HG03039 (cell line): ENCODE results near the gene KRT32.

Experiments used
- ATAC-seq: cut with Tn5 transposase; IDR thresholded peaks from one replicate; pipeline ENCODE4 v1.9.1; 2021; ENCODE audit warnings: mild to moderate bottlenecking, moderate library complexity; ENCODE audit not compliant: unreplicated experiment

The KRT32 gene

DNA sequence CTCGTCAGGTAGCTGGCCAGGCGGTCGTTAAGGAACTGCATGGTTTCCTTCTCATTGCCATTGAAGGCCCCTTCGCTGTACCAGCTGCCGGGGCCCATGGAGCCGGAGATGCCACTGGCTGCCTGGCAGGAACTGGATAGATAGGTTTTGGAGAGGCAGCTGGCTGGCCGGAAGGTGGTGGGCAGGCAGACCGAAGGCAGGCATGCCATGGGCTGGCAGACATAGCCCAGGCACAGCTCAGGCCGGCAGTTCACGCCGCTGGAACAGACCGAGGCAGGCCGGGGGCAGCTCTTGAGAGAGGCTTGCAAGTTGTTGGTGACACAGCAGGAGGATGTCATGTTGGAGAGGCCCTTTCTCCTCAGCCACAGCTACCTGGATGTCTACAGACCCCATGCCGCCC is at the start of gene KRT32:
Gene KRT32 (minus strand): TSS at position 399 of the 400 bp plus-strand sequence. CDS start 61 bp downstream, at position 338.
- ATAC-seq, result no peak

DNA sequence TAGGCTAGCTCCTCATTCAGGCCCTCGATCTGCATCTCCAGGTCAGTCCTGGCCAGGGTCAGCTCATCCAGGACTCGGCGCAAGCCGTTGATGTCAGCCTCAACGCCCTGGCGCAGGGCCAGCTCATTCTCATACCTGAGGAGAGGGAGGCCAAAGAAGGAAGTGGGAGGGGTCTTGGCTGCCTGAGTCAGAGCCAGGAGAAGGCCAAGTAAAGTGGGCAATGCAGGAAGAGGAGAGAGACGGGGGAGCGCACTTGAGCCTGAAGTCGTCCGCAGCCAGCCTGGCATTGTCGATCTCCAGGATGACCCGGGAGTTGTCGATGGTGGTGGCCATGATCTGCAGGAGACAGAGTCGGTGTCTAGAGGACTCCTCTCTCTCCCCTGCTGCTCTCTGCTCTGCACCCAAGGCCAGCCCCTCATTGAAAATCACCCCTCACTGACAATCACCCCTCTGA is 49.7 kb upstream of the KRT32 start:
- no peak for ATAC-seq

DNA sequence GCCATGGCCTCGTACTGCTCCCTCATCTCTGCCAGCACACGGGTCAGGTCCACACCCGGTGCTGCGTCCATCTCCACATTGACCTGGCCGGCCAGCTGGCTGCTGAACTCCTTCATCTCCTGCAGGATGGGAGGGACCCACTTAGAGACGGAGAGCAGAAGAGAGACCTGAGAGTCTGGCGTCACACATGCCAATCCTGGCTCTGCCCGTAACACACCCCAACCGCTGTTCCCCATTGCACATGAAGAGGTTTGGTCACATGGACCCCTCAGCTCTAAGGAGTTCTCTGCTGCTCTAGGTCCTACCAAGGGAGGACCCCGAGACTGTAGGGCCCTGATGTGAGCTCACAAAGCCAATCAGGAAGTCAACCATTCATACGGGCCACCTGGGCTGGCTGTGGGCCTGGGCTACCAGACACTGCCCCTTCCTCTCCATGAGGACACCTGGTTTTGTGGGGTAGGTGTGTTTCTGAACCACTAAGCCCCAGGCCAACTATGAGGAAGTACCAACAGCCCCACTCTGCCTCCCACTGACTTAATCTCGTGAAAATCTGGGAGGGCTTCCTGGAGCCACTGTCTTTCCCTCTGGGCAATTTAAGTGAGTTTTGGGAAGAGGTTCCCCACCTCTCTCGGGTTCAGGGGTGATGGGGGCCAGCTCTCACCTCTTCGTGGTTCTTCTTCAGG is 49.1 kb upstream of the KRT32 start:
- no peak for ATAC-seq

DNA sequence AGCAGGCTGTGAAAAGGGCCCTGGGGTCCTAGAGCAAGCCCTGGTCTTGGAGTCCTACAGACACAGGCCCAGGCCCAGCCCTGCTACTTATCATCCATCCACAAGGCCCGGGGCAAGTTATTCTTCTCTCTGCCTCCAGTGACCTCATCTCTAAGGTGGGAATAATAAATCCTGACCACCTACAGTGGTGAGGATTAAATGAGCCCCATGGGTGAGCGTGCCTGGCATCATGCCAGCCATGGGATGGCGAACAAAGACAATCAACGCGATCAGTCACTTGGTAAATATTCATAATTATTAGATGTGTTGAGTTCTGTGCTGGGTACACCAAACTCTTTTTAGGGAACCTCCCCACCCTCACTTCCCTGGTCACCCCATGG is 46.0 kb upstream of the KRT32 start:
- no peak for ATAC-seq

DNA sequence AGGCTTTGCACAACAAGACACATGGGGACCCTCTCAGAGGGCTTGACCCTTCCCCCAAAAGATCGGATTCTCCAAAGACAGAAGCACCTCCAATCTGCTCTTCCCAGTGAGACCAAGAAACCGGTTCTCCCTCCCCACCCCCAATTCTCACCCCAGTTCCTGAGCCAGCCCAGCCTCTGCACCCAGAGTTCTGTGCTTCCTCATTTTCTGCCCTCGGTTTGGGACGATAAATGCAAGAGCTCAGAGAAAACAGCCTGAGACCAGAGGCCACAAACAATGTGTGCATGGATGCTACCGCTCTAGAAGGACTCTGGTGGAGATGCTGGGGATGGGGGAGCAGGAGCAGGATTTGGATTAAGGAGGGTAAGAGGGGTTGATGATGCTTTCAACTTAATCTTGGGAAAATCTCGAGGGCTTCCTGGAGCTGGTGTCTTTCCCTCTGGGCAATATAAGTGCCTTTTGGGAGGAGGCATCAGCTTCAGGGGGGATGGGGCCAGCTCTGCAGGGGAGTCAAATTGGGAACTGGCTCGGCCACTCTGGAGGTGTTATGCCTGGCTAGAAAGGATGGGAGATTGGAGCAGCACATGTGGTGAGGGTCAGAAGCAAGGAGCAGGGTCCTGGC is 45.5 kb upstream of the KRT32 start:
- no peak for ATAC-seq

DNA sequence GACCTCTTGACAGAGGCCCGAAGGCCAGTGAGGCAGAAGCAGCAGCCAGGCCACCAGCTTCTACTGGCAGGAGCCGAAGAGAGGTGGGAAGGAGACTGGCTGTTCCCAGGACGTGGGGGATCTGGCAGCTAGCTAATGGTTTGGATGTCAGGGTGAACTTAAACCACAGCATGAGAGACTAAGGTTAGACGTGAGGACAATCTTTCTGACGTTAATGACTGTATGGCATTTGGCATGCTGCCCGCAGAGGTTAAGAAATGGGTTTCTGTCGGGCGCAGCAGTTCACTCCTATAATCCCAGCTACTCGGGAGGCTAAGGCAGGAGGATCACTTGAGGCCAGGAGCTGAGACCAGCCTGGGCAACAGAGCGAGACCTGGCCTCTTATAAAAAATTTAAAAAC is 44.5 kb upstream of the KRT32 start:
- no peak for ATAC-seq

DNA sequence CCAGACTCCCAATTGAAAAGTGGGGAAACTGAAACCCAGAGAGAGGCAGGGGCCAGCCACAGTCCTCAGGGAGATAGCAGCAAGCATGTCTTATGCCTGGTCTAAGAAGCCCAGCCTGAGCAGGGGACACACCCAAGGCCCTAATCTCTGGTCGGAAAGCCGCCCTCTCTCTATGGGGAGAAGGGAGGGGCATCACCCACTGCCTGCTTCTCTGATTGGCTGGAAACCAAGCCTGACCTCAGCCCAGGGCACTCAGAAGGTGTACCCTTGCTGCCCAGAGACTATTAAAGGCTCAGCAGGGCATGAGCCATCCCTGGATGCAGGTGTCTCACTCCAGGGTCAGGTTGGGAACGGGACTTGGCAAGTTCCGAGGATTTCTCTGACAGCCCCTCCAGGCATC is 43.9 kb upstream of the KRT32 start:
- no peak for ATAC-seq

DNA sequence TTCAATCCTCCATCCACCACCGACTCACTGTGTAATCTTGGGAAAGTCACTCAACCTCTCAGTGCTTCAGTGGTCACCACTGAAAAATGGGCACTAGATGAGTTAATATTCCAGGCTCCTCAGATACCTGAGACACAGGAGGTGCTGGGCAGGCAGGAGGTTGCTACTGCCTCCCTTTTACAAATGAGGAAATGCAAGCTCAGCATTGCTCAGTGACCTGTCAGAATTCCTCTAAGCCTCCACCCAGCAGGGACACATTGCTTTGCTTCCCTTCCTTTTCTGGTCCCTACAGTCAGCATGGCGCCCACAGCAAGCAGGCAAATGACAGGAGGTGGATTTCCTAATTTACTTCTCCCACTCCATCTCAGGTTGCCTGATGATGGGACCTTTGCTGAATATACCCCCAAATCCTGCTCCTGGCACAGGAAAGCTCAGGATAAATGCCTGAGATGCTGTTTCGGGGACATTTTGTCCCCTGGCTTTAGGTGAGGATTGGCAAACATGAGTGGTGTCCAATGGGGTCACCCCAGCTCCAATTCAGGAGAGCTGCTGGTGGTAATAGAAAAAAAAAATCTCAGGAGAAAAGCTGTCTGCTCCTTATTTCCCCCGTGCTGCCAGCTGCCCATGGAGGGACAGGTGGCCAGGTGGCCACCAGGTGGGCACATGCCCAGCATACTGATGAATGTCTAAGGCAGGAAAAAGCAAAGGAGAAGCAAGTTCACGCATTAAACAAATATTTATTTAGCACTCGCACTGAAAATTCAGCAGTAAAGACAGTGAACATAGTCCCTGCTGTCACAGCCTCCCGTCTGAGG is 43.3 kb upstream of the KRT32 start:
- ATAC-seq, result no peak

DNA sequence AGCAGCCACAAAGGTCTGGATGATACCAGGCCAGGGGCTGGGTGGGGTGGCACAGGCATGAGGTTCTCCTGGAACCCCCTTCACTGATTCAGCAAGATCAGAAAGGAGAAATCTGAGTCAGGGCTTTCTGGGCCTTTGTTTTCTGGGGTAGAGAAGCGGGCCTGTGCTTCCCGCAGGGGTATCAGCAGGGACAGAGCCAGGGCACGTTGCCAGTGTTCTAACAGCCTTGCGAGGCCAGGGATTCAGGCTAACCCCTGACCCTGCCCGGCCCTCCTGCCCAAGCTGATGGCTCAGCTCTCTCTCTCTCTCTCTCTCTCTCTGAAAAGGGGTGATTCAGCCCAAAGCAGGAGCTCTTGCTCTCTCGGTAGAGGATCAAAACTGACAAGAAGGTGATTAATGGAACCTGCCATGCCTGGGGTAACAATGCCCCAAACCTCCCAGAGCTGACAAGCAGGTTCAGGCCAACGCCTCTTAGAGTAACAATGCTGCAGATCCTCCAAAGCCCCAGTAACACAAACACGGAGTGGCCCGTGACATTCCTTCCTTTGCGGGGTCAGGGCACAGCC is 40.2 kb upstream of the KRT32 start:
- no peak for ATAC-seq

DNA sequence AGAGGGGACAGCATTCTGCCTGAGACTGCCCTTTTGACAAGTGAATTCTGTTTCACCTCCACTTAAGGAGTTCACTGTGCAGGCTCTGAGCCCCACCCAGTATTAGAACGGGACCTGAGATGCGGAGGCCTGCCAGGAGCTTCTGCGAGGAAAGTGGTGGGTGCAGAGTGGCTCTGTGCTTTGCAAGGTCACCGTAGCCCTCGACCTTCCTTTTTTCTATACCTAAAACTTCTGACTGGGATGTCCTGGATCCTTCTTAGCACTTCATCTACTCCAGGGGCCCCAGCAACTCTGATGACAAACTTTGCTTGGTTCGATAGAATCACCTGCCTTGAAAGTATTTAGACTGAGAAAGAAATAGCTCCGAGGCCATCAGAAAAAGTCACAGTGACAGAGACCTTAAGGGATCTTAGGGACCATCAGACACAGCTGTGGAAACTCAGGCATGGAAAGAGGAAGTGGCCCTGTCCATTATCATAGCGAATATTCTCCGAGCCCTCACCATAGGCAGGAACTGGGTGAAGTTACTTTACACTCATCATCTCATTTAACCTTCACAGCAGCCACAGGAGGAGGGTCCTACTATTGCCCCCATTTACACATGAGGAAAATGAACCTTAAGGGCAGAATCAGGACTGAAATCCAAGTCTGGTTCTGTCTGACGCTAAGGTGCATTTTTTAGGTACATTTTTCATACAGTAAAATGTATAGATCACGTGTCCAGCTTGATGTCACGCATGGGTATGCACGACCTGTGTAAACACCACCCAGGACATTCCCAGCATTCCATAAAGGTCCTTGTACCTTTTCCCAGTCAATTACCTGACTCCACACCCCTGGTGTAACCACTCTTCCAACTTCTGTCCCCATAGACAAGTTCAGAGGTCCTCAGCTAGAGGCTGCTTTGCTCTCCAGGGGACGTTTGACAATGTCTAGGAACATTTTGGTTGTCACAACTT is 38.9 kb upstream of the KRT32 start:
- no peak for ATAC-seq

DNA sequence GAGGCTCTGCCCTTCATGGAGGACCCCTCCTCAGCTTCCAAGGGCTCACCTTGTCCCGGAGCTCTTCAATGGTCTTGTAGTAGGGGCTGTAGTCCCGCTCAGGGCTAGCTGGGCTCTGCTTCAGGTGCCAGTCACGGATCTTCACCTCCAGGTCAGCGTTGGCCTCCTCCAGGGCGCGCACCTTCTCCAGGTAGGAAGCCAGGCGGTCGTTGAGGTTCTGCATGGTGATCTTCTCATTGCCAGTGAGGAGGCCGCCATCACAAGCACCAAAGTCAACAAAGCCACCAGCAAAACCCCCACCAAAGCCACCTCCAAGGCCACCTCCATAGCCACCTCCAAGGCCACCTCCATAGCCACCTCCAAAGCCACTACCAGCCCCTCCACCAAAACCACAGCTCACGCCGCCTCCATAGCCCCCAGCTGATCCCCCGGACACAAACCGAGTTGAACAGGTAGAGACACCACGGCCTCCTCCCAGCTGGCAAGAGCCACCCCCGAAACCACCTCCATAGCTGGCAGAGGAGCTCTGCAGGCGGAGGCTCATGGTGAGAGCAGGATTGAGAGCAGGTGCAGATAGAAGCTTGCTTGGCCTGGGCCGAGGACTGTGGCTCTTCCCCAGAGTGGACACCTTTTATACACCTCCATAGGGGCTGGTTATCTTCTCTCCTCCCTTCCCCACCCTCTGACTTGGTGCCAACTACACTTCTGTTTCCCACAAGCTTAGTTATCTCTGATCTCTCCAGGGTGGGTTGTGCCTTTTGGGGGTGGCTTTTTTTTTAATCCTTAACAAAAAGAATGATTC is 38.0 kb upstream of the KRT32 start, which contains the start of gene KRT13:
Gene KRT13 (minus strand): TSS at position 606 of the 802 bp plus-strand sequence. CDS start 62 bp downstream, at position 544.
- ATAC-seq, result no peak

DNA sequence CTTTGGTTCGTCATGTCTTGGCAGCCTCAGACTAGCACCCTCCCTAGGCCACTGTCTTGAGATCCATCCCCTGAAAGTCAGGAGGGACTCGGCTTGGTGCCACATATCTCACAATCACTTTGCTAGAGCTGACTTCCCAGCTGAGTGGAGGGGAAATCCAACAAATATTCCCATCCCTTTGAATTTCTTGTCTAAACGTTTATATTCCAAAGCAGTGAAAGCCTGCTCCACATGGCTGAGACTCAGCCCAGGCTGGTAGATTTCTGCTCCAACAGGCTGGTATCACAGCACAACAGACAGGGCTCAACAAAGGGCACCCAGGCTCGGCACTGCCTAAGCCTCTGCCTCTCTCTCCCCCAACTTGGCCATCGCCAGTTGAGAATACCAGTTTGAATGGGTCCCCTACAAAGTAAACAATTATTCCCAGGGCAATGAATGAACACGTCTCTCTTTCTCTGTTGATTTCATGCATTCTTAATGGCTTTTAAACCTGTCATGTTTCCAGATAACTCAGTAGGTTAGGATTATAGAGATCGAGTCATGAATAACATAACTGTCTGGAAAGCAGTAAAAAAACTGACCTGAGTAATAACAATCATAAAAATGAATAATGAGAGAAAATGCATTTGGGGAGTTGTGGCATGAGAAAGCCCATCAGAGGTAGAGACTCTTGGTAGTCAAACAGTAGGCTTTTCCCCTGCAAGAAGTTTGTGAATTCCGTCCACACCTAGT is 37.2 kb upstream of the KRT32 start:
- ATAC-seq, result no peak

DNA sequence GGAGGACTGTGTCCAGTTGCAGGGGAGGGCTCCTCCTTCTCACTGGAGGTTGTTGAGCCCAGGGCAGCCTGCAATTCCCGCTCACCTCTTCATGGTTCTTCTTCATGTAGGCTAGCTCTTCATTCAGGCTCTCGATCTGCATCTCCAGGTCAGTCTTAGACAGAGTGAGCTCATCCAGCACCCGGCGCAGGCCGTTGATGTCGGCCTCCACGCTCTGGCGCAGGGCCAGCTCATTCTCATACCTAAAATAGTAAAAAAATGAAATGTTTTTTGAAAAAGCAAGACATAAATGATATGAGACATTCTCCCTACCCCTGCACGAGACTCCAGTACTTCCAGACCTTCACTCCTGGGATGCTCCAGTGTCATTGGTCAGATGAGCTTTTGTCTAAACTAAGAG is 36.0 kb upstream of the KRT32 start:
- ATAC-seq, result no peak

DNA sequence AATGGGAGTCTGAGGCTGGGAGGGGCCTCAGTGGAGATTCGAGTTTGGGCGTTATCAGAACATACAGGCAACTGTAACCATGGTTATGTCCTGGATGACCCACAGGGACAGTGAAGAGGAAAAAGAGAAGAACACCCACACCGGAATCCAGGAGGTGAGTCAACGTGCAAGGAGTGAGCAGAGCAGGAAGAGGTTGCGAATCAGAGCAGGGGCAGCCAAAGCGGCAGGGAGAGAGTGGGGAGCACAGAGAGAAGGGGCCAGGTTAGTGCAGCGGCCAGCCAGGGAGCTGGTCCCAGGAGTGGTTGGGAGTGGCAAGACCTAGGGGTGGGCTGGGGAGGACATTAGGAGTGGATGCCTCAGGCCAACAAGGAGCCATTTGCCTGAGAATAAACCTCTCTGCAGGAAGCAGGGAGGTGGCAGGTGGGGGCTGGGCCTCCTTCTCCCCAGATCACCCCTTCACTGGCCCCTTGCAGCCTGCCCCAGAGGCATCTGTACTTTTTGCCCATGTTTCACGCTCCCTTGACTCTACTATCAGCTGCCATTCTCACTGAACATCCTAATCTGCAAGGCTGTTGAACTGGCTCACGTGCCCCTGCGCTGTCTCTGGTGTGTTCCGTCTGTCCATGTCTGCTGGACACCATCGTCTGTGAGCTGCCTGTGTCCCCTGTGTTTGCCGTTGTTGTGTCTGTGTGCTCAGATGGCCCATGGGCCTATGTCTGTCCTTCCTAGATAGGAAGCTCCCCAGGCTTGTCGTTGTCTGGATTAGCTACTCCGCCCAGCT is 33.1 kb upstream of the KRT32 start:
- no peak for ATAC-seq

DNA sequence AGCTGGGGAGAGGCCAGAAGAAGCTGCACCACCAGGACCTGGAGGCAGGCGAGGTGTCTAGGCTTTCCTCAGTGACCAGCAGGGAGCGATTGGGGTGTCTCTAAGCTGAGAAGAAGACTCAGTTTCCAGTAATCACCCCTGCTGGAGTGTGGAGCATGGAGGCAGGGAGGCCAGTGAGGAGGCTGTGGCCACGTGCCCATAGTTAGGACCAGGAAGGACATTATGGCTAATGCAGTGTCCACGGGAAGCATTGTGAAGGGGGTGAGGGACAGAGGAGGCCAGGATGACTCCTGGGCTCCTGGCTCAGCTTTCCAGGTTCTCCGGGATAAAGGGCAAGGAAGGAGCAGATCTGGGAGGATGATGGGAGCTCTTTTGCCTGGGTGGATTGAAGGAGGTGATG is 32.5 kb upstream of the KRT32 start:
- ATAC-seq, result no peak

DNA sequence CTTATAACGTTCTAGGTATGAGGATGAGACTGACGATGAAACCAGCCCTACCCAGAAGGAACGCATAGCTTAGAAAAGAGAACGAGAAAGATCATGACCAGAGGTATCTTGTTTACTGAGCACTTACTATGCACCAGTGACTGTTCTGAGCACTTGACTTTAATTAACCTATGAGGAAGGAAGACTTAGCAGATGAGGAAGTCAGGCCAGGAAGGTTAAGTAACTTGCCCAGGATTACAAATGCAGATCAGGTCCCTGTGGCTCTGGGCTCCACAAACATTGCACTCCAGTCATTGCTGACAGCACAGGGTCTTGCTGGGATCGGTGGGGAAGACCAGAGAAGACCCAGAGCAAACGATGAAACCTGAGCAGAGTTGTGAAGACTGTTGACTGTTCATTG is 31.1 kb upstream of the KRT32 start:
- no peak for ATAC-seq

DNA sequence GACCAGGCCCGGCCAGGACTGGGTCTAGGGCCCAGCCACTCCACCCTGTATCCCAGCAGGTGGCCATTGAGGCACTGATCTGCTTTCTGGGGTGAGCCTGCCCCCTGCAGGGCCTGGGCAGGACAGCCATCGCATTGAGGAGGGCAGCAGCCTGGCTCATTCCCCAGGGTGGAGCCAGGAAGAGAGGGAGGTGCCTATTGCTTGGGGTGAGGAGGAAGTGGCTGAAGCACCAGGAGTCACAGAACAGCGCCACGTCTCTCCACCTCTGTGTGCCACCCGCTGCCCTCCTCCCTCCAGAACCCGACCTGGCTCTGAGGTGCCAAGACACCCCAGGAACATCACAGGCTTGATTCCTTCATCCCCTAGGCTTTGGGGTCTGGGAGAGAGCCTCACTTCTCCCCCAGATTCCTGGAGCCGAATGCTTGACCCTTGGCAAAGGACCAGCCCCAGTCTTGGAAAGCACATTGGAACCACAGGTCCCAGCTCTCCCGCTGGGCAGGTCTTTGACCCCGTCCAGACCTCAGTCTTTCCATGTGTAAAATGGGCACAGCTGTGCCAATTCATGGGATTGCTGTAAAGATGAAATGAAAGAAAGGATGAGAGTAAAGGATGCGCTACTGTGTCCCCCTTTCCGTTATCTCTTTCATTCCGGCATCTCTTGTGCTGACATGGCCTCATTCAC is 29.8 kb upstream of the KRT32 start:
- no peak for ATAC-seq

DNA sequence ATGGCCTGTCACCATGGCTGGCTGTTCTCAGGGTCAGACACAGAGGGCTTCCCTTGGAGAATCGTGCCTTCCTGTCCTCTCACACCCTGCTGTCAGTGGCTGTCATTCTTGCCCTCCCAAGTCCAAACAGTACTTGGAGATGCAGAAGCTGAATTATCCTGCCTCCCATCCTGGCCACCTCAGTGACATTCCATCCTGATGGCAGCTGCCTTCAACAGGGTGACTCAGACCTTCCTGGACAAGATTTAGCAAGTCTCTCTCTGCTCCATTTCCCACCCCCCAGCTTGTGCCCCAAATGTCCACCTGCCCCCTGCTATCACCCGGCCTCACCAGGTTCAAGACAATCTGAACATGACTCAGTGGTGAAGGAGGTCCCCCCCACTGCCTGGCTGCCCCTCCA is 27.3 kb upstream of the KRT32 start:
- no peak for ATAC-seq
